Stimulated activated naive CD4-positive, alpha-beta T cell treated with Interleukin-2 at 50 U/mL for 16 hours (primary cell): ENCODE results near the gene APOBEC3G.
A peak's percentile ranks its signal among the peaks of the same experiment; 100 is the strongest.
"Not testable (repeated sequence)": the region's sequence is repeated elsewhere in the genome, so short reads cannot be mapped to it uniquely, and the experiment has no call there.

Experiments
- DNase-seq: peaks from one replicate; lab custom pipeline; 2025; lab: John Stamatoyannopoulos, UW

APOBEC3G gene

GRCh38 chr22:39068033-39068785 is 8.9 kb upstream of the APOBEC3G start:
- DNase-seq, result no peak

GRCh38 chr22:39070186-39070585 is 6.9 kb upstream of the APOBEC3G start:
- DNase-seq, result no peak

- DNase-seq, result not testable (repeated sequence)
Measured at GRCh38 chr22:39072581-39072981, 4.5 kb upstream of the APOBEC3G start.

- no peak for DNase-seq
Measured at GRCh38 chr22:39073981-39074380, 3.1 kb upstream of the APOBEC3G start.

- DNase-seq, result not testable (repeated sequence)
Measured at GRCh38 chr22:39076155-39077025, 685 bp upstream of the APOBEC3G start.

GRCh38 chr22:39077912-39078311 is 837 bp downstream of the APOBEC3G start:
- DNase-seq, result not testable (repeated sequence)

- no peak for DNase-seq
Measured at GRCh38 chr22:39078329-39078728, 1.3 kb downstream of the APOBEC3G start.

- DNase-seq, result not testable (repeated sequence)
Measured at GRCh38 chr22:39079054-39079637, 2.1 kb downstream of the APOBEC3G start.

- DNase-seq, result no peak
Measured at GRCh38 chr22:39080052-39080762, 3.1 kb downstream of the APOBEC3G start.

- no peak for DNase-seq
Measured at GRCh38 chr22:39081016-39081415, 3.9 kb downstream of the APOBEC3G start.

GRCh38 chr22:39081598-39081997 is 4.5 kb downstream of the APOBEC3G start:
- no peak for DNase-seq

- DNase-seq, result no peak
Measured at GRCh38 chr22:39083212-39084165, 6.4 kb downstream of the APOBEC3G start.

- no peak for DNase-seq
Measured at GRCh38 chr22:39084666-39085065, 7.6 kb downstream of the APOBEC3G start.

GRCh38 chr22:39087098-39087497 is 10.0 kb downstream of the APOBEC3G start:
- DNase-seq, result no peak

GRCh38 chr22:39087881-39088684 is 11.0 kb downstream of the APOBEC3G start:
- no peak for DNase-seq

GRCh38 chr22:39088685-39089032 is 11.6 kb downstream of the APOBEC3G start:
- no peak for DNase-seq

- DNase-seq, result no peak
Measured at GRCh38 chr22:39089928-39090327, 12.9 kb downstream of the APOBEC3G start.

- peak; percentile 84 for DNase-seq
Measured at GRCh38 chr22:39090426-39091064, 13.5 kb downstream of the APOBEC3G start.
